IgD-negative memory B cell (primary cell): Measurements from ENCODE around the gene KIF23. TPM values are rescaled to one million over a fixed set of nuclear protein-coding genes. Genes with fewer than 3 reads are reported as not detected.

Source experiments
- H3K27ac Mint-ChIP-seq, 3 donors: one replicate each; pipeline ENCODE4 v1.8.0; 2020 to 2022; ENCODE audit warnings: mild to moderate bottlenecking in 3 of 3, mixed read lengths in 3 of 3, moderate library complexity in 1 of 3
- H3K27me3 Mint-ChIP-seq: one replicate; pipeline ENCODE4 v1.8.0; 2021; ENCODE audit warnings: mixed read lengths
- H3K36me3 Mint-ChIP-seq: one replicate; pipeline ENCODE4 v1.8.0; 2020; ENCODE audit warnings: mild to moderate bottlenecking, mixed read lengths
- H3K4me1 Mint-ChIP-seq, 3 donors: one replicate each; pipeline ENCODE4 v1.8.0; 2020 to 2022; ENCODE audit warnings: mixed read lengths in 3 of 3, mild to moderate bottlenecking in 1 of 3
- H3K4me3 Mint-ChIP-seq, 4 donors: one replicate each; pipeline ENCODE4 v1.8.0; 2020 to 2022; ENCODE audit warnings: mild to moderate bottlenecking in 4 of 4, mixed read lengths in 4 of 4, moderate library complexity in 3 of 4
- H3K9me3 Mint-ChIP-seq, 3 donors: one replicate each; pipeline ENCODE4 v1.8.0; 2020 to 2021; ENCODE audit warnings: mixed read lengths in 3 of 3, mild to moderate bottlenecking in 1 of 3
- polyA plus RNA-seq: library from polyadenylated mRNA; unstranded; fragments of 300-500 nt; fragmentation: Illumina TruSeq; gene quantifications from one replicate; pipeline ENCODE4 v1.2.3, GENCODE V29; 2021

KIF23 gene
- polyA plus RNA-seq, 1 donor from 2014 or later: 1.0 TPM

DNA sequence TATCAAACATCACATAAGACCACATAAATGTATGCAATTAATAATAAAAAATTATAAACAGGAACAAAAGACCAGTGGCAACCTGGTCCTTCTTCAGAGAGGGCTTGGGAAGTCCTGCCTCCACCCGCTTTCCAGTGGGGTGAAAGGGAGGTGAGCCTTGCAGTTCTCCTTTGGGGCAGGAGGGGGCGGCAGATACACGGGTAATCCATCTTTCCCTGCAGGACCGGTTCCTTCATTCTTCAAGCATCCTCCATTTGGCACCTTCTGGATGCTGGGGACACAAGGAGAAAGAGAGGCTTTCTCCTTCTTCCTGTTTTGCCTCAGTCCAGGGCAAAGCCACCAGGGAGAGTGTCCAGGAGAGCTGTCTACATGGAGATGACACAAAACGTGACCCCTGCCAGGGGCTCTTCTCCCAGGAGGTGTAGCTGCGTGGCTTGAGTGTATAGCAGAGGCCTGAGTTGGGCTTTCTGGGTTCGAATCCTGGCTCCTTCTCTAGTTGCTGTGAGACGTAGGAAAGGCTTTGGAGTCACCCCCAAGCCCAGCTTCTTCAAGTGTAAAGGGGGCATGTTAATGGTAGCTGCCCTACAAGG lies 61.7 kb downstream of the KIF23 start:
- Mint-ChIP-seq H3K4me1 (no peaks in the 10 kb centered on the region), H3K9me3 (peaks cover 2 to 9% (median 4%) of the 10 kb centered on the region in 3 donors), H3K4me3 (no peak overlapping the region), H3K36me3 (peaks cover 1% of the 10 kb centered on the region), H3K27me3 (peaks cover 11% of the 10 kb centered on the region), H3K27ac (no peak overlapping the region)

DNA sequence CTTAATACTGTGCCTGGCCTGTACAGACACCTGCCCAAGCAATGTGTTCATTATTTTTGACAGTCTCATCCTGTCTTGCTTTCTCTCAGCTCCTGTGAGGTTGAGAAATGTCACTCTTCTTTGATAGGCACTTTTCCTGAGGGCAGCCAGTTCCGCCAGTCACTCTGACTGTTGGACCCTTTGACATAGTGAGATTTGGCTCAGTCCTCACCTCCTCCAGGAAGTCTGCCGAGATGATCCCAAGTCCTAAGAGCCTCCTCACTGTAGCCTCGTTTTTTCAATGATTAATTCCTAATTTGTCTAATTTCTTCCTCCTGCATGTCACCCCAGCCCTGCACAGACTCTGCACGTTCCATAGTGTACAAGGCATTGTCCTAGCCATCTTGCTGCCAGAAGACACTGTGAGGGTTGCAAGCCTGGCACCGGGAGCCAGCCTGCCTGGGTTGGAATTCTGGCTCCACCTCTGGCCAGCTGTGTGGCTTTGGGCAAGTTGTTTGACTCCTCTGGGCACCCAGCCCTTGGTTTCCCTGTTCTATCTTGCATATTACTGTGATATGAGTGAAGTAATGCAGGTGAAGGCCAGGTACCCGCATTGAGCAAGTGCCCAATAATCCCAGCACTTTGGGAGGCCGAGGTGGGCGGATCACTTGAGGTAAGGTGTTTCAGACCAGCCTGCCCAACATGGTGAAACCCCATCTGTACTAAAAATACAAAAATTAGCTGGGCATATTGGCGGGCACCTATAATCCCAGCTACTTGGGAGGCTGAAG lies 62.7 kb downstream of the KIF23 start:
- Mint-ChIP-seq H3K4me1 (no peaks in the 10 kb centered on the region), H3K9me3 (peaks cover 2 to 9% (median 4%) of the 10 kb centered on the region in 3 donors), H3K27ac (no peak overlapping the region), H3K27me3 (peaks cover 11% of the 10 kb centered on the region), H3K36me3 (peaks cover 3% of the 10 kb centered on the region), H3K4me3 (no peak overlapping the region)

GRCh38 chr15:69478259-69478781 lies 64.2 kb downstream of the KIF23 start:
- peak overlapping the region in 1 of 4 donors; percentile 46 for H3K4me3 Mint-ChIP-seq
- no peaks in the 10 kb centered on the region for H3K4me1 Mint-ChIP-seq
- H3K27ac Mint-ChIP-seq: no peak overlapping the region
- H3K27me3 Mint-ChIP-seq: peaks cover 11% of the 10 kb centered on the region
- H3K36me3 Mint-ChIP-seq: peaks cover 1% of the 10 kb centered on the region
- H3K9me3 Mint-ChIP-seq: peaks cover 2 to 9% (median 4%) of the 10 kb centered on the region in 3 donors

DNA sequence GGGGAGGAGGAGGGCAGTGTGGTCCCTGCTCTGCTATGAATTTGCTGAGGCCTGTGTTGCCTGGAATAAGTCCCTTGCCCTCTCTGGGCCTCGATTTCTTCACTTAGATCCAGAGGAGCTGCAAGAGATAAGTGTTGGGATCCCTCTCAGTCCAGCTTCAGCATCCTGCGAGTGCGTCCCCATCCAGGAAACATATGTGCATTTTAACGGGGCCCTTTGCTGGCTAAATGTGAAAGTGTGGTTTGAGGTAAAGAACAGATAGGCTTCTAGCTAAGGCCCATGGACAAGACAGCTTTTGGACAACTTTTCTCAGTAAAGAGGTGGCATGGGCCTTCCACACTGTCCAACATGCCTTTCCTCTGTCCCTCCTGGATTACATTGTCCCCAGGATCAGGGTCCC lies 64.9 kb downstream of the KIF23 start:
- Mint-ChIP-seq H3K4me3 (no peak overlapping the region), H3K27ac (no peak overlapping the region), H3K36me3 (peaks cover 1% of the 10 kb centered on the region), H3K9me3 (peaks cover 2 to 9% (median 4%) of the 10 kb centered on the region in 3 donors), H3K27me3 (peaks cover 11% of the 10 kb centered on the region), H3K4me1 (no peaks in the 10 kb centered on the region)

DNA sequence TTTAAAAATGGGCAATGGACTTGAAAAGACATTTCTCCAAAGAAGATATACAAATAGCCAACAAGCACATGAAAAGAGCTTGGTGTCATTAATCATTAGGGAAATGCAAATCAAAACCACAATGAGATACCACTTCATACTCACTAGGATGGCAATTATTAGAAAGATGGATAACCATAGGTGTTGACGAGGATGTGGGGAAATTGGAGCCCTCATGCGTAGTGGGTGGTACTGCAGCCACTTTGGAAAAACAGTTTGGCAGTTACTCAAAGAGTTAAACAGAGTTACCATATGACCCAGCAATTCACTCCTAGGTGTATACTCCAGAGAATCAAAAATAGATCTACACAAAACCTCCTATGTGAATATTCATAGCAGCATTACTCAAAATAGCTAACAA lies 65.8 kb downstream of the KIF23 start:
- no peak overlapping the region for H3K27ac Mint-ChIP-seq
- no peak overlapping the region for H3K4me3 Mint-ChIP-seq
- H3K36me3 Mint-ChIP-seq: peaks cover 1% of the 10 kb centered on the region
- peaks cover 2 to 9% (median 4%) of the 10 kb centered on the region in 3 donors for H3K9me3 Mint-ChIP-seq
- H3K4me1 Mint-ChIP-seq: no peaks in the 10 kb centered on the region
- peaks cover 8% of the 10 kb centered on the region for H3K27me3 Mint-ChIP-seq

DNA sequence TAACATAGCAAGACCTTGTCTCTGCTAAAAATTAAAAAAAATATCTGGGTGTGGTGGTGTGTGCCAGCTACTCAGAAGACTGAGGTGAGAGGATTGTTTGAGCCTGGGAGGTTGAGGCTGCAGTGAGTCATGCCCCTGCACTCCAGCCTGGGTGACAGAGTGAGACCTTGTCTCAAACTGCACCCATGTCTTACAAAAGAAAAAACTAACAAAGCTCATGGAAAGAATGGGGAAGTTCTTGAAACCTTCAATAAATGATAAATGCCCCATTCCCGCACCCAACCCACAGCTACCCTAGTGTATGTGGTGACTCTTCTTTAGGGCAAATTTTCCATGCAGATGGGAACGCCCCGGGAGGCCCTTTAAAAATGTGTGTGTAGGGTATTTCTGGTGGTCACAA lies 66.8 kb downstream of the KIF23 start:
- Mint-ChIP-seq H3K27ac (no peak overlapping the region), H3K9me3 (peaks cover 4 to 12% (median 4%) of the 10 kb centered on the region in 3 donors), H3K4me1 (no peaks in the 10 kb centered on the region), H3K4me3 (no peak overlapping the region), H3K27me3 (peaks cover 9% of the 10 kb centered on the region), H3K36me3 (peaks cover 1% of the 10 kb centered on the region)

DNA sequence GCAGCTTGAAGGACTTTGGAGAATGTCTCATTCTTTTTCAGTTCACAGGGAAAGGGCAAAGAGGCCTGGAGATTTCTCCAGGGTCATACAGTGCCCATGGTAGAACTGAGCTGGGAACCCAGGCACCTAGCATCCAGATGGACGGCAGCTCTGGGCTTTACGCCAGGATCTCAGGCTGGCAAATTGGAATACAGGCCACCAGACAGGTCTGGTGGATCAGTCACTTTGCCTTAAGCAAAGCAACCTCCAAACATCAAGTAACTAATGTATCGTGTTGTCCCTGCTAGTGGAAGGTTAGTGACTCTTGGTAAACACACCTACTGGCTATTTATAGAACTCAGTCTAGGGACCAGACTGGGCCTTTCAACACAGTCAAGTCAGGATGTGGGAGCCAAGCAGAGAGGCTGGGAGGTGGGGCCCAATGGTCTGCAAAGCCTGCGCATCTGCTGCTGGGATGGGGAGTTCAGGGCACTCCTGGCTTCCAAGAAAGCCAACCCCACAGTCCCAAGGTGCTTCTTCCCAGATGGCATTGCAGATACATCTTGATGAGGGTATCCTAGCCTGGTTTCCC lies 68.6 kb downstream of the KIF23 start:
- Mint-ChIP-seq H3K4me1 (no peaks in the 10 kb centered on the region), H3K27ac (no peak overlapping the region), H3K9me3 (peaks cover 4 to 12% (median 4%) of the 10 kb centered on the region in 3 donors), H3K36me3 (peaks cover 6% of the 10 kb centered on the region), H3K27me3 (peaks cover 7% of the 10 kb centered on the region), H3K4me3 (no peak overlapping the region)

GRCh38 chr15:69484837-69485236 lies 70.7 kb downstream of the KIF23 start:
- Mint-ChIP-seq H3K36me3 (peaks cover 6% of the 10 kb centered on the region), H3K4me1 (peaks cover 0 to 2% (median 0%) of the 10 kb centered on the region in 3 donors), H3K4me3 (no peak overlapping the region), H3K9me3 (peaks cover 0 to 8% (median 2%) of the 10 kb centered on the region in 3 donors), H3K27ac (no peak overlapping the region), H3K27me3 (peaks cover 2% of the 10 kb centered on the region)

GRCh38 chr15:69486481-69487110 lies 72.4 kb downstream of the KIF23 start:
- H3K27ac Mint-ChIP-seq: no peak overlapping the region

DNA sequence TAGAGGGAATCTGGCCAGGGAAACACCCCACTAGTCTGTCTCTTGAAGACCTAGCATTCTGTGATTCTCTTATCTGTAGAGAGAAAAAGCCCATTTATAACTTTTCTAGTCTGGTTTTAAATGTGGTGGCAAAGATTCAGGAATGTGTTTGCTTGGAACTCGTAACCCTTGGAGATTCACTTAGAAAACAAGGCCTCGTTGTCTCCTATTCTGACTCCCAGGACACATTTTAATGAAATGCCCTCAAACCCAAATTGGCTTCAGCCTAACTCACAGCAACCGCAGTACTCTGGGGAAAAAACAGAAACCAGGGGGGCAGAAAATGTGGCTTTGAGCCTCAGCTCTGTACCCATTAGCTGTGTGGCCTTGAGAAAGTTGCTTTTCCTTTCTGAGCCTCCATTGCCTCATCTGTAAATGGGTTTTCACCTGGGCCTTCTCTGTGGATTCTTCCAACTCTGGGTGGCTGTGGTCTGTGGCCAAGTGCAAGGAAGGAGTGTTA lies 75.0 kb downstream of the KIF23 start:
- H3K27ac Mint-ChIP-seq: no peak overlapping the region

More at GRCh38 chr15:69486481-69487110, 72.4 kb downstream of the KIF23 start:
- Mint-ChIP-seq H3K27me3 (peaks cover 2% of the 10 kb centered on the region), H3K4me1 (peaks cover 0 to 2% (median 0%) of the 10 kb centered on the region in 3 donors), H3K36me3 (peaks cover 4% of the 10 kb centered on the region), H3K9me3 (peaks cover 1 to 5% (median 2%) of the 10 kb centered on the region in 3 donors), H3K4me3 (no peak overlapping the region)

DNA sequence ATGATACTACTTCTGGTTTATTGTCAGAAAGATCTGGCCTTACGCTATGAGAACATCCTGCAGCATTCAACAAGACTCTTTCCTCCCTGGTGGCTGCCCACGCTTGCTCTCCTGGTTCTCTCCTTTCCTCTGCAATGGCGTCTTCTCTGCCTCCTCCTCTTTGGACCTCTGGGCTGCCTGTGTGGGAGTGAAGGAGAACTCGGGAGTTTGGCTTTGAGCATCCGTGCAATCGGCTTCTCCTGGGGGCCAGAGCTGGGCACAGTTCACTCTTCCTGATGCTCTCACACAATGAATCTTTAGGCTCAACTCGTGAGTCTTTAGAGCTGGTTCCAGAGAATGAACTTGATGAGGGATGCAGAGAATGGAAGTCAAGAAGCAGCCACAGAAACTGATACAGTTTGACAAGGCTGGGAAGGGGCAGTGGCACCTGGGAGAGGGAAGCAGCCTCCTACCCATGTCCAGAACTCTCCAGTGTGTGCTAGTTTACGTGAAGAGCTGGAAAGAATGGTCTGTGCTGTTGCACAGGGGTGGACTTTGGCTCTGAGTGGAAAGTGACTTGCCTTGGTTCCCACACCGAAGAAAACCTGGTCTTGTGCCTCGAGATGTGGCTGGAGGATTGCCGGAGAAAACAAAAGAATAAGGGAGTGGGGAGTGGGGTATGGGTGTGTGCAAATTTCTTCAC lies 76.3 kb downstream of the KIF23 start:
- Mint-ChIP-seq H3K9me3 (peaks cover 1 to 6% (median 5%) of the 10 kb centered on the region in 3 donors), H3K4me1 (peaks cover 0 to 2% (median 0%) of the 10 kb centered on the region in 3 donors), H3K4me3 (no peak overlapping the region), H3K27ac (peak overlapping the region in 1 of 3 donors; percentile 6), H3K36me3 (peaks cover 4% of the 10 kb centered on the region), H3K27me3 (peaks cover 2% of the 10 kb centered on the region)

More for the DNA sequence above, 75.0 kb downstream of the KIF23 start:
- H3K9me3 Mint-ChIP-seq: peaks cover 1 to 8% (median 5%) of the 10 kb centered on the region in 3 donors
- H3K36me3 Mint-ChIP-seq: peaks cover 4% of the 10 kb centered on the region
- peaks cover 0 to 2% (median 0%) of the 10 kb centered on the region in 3 donors for H3K4me1 Mint-ChIP-seq
- H3K4me3 Mint-ChIP-seq: no peak overlapping the region
- H3K27me3 Mint-ChIP-seq: peaks cover 2% of the 10 kb centered on the region

- Mint-ChIP-seq H3K4me3 (no peak overlapping the region), H3K27ac (no peak overlapping the region), H3K27me3 (no peaks in the 10 kb centered on the region), H3K36me3 (peaks cover 4% of the 10 kb centered on the region), H3K4me1 (peaks cover 0 to 2% (median 0%) of the 10 kb centered on the region in 3 donors), H3K9me3 (peaks cover 1 to 5% (median 3%) of the 10 kb centered on the region in 3 donors)
Observed at GRCh38 chr15:69491038-69491505, 76.9 kb downstream of the KIF23 start.

DNA sequence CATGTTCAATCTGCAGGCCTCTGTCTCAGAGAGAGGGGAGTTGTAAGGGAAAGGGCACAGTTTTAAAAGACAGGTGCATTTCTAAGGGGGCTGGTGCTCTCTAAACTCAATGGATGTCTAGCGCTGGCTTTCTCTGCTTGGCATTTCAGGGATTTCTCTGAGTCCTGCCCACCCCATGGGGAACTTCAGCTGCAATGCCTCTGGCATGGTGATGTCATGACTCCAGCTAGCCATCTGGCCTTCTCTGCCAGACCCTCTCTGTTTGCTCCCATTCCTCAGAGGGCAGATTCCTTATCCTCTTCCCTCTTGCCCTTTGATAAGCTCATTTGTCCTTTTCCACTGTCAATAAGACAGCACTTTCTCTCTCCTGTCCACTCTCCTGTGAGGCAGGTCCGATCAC lies 79.3 kb downstream of the KIF23 start:
- Mint-ChIP-seq H3K4me3 (no peak overlapping the region), H3K36me3 (no peaks in the 10 kb centered on the region), H3K9me3 (peaks cover 1 to 5% (median 3%) of the 10 kb centered on the region in 3 donors), H3K4me1 (peaks cover 0 to 2% (median 0%) of the 10 kb centered on the region in 3 donors), H3K27me3 (peaks cover 3% of the 10 kb centered on the region), H3K27ac (peak overlapping the region in 1 of 3 donors; percentile 38)

DNA sequence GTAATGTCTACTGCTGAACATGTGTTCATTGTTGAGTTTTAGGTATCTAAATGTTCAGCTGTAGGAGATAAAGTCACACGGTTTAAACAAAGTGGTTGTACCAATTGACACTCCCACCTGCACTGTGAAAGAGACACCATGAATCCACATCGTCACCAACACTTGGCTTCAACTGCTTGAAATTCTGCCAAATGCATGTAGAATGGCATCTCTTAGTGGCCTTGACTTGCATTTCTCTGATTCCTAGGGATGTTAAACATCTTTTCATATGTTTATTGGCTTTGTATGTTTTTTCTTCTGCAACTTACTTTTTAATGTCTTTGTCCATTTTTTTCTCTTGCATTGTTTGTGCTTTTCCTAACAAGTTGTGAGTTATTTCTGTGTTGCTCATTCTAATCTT lies 81.9 kb downstream of the KIF23 start:
- H3K36me3 Mint-ChIP-seq: no peaks in the 10 kb centered on the region
- H3K27ac Mint-ChIP-seq: no peak overlapping the region
- H3K9me3 Mint-ChIP-seq: peaks cover 3 to 5% (median 3%) of the 10 kb centered on the region in 3 donors

More for the DNA sequence above, 81.9 kb downstream of the KIF23 start:
- Mint-ChIP-seq H3K4me1 (no peaks in the 10 kb centered on the region), H3K4me3 (no peak overlapping the region), H3K27me3 (peaks cover 3% of the 10 kb centered on the region)
